Suprapubic skin (tissue), 4 donors: Measurements from ENCODE around the gene LRRC8B. TPM values are rescaled to one million over a fixed set of nuclear protein-coding genes. Genes with fewer than 3 reads are reported as not detected.

Source experiments
- DNase-seq, 2 donors: peaks; one replicate each; pipeline ENCODE4 v3.0.0-alpha.2; 2019; ENCODE audit warnings: low spot score in 2 of 2
- H3K27ac ChIP-seq: fragments of 200-600 bp; sonication (generic); one replicate; pipeline ENCODE4 v1.5.1; 2019
- H3K27me3 ChIP-seq: fragments of 200-600 bp; sonication (generic); one replicate; pipeline ENCODE4 v1.5.1; 2019
- H3K36me3 ChIP-seq: fragments of 200-600 bp; sonication (generic); one replicate; pipeline ENCODE4 v1.5.1; 2019
- H3K4me1 ChIP-seq: fragments of 200-600 bp; sonication (generic); one replicate; pipeline ENCODE4 v1.5.1; 2019
- H3K4me3 ChIP-seq: fragments of 200-600 bp; sonication (generic); one replicate; pipeline ENCODE4 v1.5.1; 2019; ENCODE audit warnings: mild to moderate bottlenecking
- H3K9me3 ChIP-seq: fragments of 200-600 bp; sonication (generic); one replicate; pipeline ENCODE4 v1.5.1; 2019
- EP300 ChIP-seq: sonication (generic); formaldehyde crosslinking; IDR thresholded peaks from one replicate; pipeline ENCODE4 v1.6.1; 2017; ENCODE audit warnings: antibody characterized with exemption
- POLR2A ChIP-seq, 2 donors: fragments of 450-650 bp; IDR thresholded peaks; one replicate each; pipeline ENCODE4 v1.6.1; 2017; ENCODE audit warnings: antibody characterized with exemption in 2 of 2, mild to moderate bottlenecking in 2 of 2, moderate library complexity in 2 of 2
- POLR2AphosphoS5 ChIP-seq, 3 donors: sonication (generic); formaldehyde crosslinking; IDR thresholded peaks; one replicate each; pipeline ENCODE4 v1.6.1; 2017; ENCODE audit warnings: antibody characterized with exemption in 3 of 3
- WGBS: methylation state at CpG from one replicate; pipeline ENCODE4 v1.1.5; 2018; 5-methylcytosine and 5-hydroxymethylcytosine counted together
- total RNA-seq, 4 donors: library from RNA; depleted of rRNA; stranded (reverse); fragments of >200 nt; gene quantifications; one replicate each; pipeline ENCODE4 v1.1.0, GENCODE V29; 2016
- TF ChIP-seq, protein P1 (sequence below), 2 donors: fragments of 200-600 bp in 1 of 2; fragments of 450-650 bp in 1 of 2; sonication (generic) in 1 of 2; IDR thresholded peaks; one replicate each; pipeline ENCODE4 v1.5.1; 2016 to 2019; ENCODE audit warnings: antibody characterized with exemption in 2 of 2, mild to moderate bottlenecking in 1 of 2, moderate library complexity in 1 of 2

LRRC8B gene
- total RNA-seq, 4 donors from 2014 or later, result 11.1 to 26.6 (median 13.9) TPM

DNA sequence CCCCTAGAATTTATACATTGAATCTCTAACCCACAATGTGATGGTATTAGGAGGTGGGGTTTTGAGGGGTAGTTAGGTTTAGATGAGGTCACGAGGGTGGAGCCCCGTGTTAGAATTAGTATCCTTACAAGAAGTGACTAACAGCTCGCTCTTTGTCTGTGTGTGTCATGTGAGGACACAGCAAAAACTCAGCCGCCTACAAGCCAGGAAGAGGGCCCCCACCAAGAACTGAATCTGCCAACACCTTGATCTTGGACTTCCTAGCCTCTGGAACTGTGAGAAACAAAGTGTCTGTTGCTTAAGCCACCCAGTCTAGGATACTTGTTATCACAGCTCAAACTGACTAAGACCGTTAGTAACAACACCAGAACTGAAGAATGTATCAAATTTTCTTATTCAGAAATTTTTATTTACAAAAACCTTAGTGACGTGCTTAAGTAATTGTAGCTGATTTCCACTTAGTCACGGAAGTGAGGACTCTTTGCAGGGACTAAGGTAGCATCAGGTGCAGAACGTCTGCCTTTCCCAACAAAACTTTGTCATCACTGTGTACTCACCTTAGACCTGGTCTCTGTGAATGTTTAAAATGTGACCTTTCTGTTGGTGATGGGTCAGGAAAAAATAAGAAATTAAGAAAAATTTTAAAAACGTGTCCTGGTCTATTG lies 83.8 kb downstream of the LRRC8B start:
- Histone ChIP-seq H3K4me3 (no peak overlapping the region), H3K27ac (peak overlapping the region; percentile 58), H3K4me1 (peaks cover 35% of the 10 kb centered on the region), H3K9me3 (no peaks in the 10 kb centered on the region), H3K36me3 (no peaks in the 10 kb centered on the region), H3K27me3 (no peaks in the 10 kb centered on the region)
- 35% methylated on average over 9 of the region's 9 CpGs for WGBS
- no peak for DNase-seq
- TF ChIP-seq, protein P1, sequence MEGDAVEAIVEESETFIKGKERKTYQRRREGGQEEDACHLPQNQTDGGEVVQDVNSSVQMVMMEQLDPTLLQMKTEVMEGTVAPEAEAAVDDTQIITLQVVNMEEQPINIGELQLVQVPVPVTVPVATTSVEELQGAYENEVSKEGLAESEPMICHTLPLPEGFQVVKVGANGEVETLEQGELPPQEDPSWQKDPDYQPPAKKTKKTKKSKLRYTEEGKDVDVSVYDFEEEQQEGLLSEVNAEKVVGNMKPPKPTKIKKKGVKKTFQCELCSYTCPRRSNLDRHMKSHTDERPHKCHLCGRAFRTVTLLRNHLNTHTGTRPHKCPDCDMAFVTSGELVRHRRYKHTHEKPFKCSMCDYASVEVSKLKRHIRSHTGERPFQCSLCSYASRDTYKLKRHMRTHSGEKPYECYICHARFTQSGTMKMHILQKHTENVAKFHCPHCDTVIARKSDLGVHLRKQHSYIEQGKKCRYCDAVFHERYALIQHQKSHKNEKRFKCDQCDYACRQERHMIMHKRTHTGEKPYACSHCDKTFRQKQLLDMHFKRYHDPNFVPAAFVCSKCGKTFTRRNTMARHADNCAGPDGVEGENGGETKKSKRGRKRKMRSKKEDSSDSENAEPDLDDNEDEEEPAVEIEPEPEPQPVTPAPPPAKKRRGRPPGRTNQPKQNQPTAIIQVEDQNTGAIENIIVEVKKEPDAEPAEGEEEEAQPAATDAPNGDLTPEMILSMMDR (IDR thresholded peaks at IDR 0.05), result no peak
- TF ChIP-seq POLR2AphosphoS5 (IDR thresholded peaks at IDR 0.05) (no peak), EP300 (no peak), POLR2A (IDR thresholded peaks at IDR 0.05) (no peak)

DNA sequence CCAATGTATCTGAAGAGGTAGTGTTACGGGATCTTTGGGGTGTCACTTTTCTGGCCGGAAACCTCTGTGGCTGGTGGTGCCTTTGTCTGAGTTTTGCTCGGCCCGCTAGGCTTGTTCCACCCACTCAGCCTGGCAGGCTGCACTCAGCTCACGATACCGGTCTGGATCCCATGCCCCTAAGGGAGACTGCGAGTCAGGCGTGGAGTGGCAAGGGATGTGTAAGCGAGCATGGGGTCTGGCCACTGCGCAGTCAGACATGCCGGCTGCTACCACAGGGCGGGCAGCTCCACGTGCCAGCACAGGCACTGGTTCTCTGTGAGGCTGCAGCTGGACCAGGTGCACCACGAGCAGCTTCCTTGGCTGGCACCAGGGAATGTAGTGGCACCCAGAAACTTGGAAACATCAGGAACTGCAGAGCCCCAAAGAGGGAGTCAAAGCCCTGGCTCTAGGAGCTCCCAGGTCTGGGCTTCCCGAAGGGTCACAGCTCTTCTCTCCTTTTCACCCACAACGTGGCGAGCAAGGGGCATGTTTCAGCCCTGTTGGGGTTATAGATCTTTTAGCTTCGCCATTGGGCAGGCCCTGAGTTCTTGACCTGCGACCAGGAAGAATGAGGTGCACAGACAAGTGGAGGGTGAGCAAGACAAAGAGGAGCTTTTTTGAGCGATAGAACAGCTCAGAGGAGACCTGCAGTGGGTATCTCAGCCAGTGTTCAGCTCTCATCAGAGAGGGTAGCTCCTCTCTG lies 84.5 kb downstream of the LRRC8B start:
- Histone ChIP-seq H3K4me1 (peaks cover 29% of the 10 kb centered on the region), H3K27ac (peak overlapping the region; percentile 39)

DNA sequence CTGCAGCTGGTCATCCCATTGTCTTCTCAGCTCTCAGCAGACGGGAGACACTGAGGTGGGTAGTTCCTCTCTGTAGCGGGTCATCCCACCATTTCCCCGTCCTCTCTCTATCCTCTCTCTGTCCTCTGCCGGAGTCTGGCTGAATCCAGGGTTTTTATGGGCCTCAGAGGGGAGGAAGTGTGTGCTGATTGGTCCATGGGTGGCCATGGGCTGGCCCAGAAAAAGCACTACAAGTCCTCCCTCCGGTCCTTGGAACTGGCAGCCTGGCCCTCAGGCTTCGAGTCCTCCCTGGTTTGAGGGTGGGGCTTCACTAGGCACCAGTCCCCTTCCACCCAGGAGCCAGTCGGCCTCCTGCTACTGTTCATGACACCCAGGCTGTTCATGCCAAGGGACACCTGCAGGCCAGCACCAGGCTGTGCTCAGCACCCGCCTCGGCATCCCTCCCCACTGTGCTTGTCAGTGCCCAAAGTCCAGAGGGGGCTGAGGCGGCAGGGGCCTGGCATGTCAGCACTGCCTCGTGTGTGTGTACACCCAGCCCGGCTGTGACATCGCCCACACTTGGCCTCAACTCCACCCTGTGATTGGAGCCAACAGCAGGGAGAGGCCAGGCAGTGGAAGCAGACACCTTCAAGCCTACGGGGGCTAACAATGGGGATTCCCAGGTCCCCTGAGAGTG lies 85.3 kb downstream of the LRRC8B start:
- 83% methylated on average over 6 of the region's 14 CpGs for WGBS
- Histone ChIP-seq H3K27ac (no peak overlapping the region), H3K4me1 (peaks cover 29% of the 10 kb centered on the region)

More for the DNA sequence above, 84.5 kb downstream of the LRRC8B start:
- Histone ChIP-seq H3K4me3 (no peak overlapping the region), H3K9me3 (no peaks in the 10 kb centered on the region), H3K27me3 (no peaks in the 10 kb centered on the region), H3K36me3 (no peaks in the 10 kb centered on the region)
- DNase-seq, result no peak
- WGBS, result 67% methylated on average over 20 of the region's 20 CpGs
- TF ChIP-seq, protein P1 (IDR thresholded peaks at IDR 0.05), result no peak
- TF ChIP-seq POLR2A (IDR thresholded peaks at IDR 0.05) (no peak), EP300 (no peak)

DNA sequence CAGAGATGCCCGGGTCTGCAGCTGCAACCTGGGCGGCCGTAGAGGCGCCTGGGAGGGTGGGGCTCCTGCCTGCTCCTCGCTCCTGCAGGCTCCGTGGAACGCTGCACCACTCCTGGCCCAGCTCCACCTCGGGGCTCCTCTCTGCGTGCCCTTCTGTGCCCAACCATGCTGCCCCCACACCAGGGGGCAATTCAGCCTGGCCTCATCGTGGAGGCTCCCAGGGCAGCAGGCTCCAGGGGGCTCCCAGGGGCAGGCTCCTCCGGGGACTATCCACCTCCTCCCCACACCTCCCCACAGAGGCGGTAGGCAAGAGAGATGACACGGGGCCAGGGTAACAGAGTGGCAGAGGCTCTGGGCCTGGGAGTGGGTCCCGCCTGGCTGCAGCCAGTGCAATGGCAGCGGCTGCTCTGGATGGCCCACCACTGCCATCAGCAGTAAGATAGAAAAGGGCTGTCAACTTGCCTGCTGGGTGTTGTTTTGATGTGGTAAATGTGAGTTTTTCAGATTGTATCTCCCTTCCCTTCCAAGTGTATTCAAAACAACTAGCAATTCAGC lies 85.9 kb downstream of the LRRC8B start:
- no peak for DNase-seq
- no peaks in the 10 kb centered on the region for H3K36me3 ChIP-seq
- no peak overlapping the region for H3K4me3 ChIP-seq

More for the DNA sequence above, 85.3 kb downstream of the LRRC8B start:
- Histone ChIP-seq H3K27me3 (no peaks in the 10 kb centered on the region), H3K9me3 (no peaks in the 10 kb centered on the region), H3K4me3 (no peak overlapping the region), H3K36me3 (no peaks in the 10 kb centered on the region)
- no peak for TF ChIP-seq POLR2AphosphoS5 (IDR thresholded peaks at IDR 0.05)
- TF ChIP-seq, protein P1 (IDR thresholded peaks at IDR 0.05), result no peak
- no peak for TF ChIP-seq POLR2A (IDR thresholded peaks at IDR 0.05)
- no peak for TF ChIP-seq EP300
- no peak for DNase-seq

More for the DNA sequence above, 85.9 kb downstream of the LRRC8B start:
- Histone ChIP-seq H3K27me3 (no peaks in the 10 kb centered on the region), H3K27ac (no peak overlapping the region), H3K4me1 (peaks cover 29% of the 10 kb centered on the region), H3K9me3 (no peaks in the 10 kb centered on the region)
- WGBS, result 47% methylated on average over 4 of the region's 15 CpGs
- TF ChIP-seq EP300, result no peak
- TF ChIP-seq, protein P1 (IDR thresholded peaks at IDR 0.05), result no peak
- no peak for TF ChIP-seq POLR2A (IDR thresholded peaks at IDR 0.05)
- TF ChIP-seq POLR2AphosphoS5 (IDR thresholded peaks at IDR 0.05), result no peak
